HEK293 (cell line): ENCODE results near the gene SOX30.

ENCODE experiments used
- CTCF ChIA-PET: fragments of 350-600 bp; formaldehyde crosslinking; extraction: SDS; loops from one replicate; lab custom pipeline; 2021; ENCODE audit warnings: antibody characterized with exemption; lab: Yijun Ruan, JAX
- POLR2A ChIA-PET: fragments of 300-600 bp; formaldehyde crosslinking; extraction: SDS; loops from one replicate; lab custom pipeline; 2020; ENCODE audit warnings: antibody characterized with exemption, inconsistent platforms; lab: Yijun Ruan, JAX
- H3K27ac ChIP-seq: fragments of 200-500 bp; sonication (Bioruptor generic); 2 replicates; pipeline ENCODE4 v1.5.1; 2014; ENCODE audit warnings: low read depth, low read length, control low read depth, inconsistent platforms; ENCODE audit errors: extremely low read depth
- H3K36me3 ChIP-seq, 2 experiments: fragments of 200-500 bp in 1 of 2; sonication (Bioruptor generic) in 1 of 2; 1 replicate in 1 of 2; 2 replicates in 1 of 2; pipeline ENCODE4 v1.5.1; 2014 to 2017; ENCODE audit warnings: inconsistent platforms in 2 of 2, low read length in 2 of 2; ENCODE audit not compliant: control insufficient read depth in 2 of 2, insufficient read depth in 1 of 2
- H3K4me1 ChIP-seq: fragments of 200-500 bp; sonication (Bioruptor generic); 2 replicates; pipeline ENCODE4 v1.5.1; 2014; ENCODE audit warnings: mild to moderate bottlenecking, low read length, inconsistent platforms; ENCODE audit not compliant: control insufficient read depth, insufficient read depth
- H3K4me3 ChIP-seq: 2 replicates; pipeline ENCODE4 v1.5.1; 2011; ENCODE audit warnings: low read depth, mild to moderate bottlenecking, control low read depth, low read length, moderate library complexity
- H3K9me3 ChIP-seq: fragments of 200-500 bp; sonication (Bioruptor generic); 2 replicates; pipeline ENCODE4 v1.5.1; 2014; ENCODE audit warnings: low read depth, low read length, inconsistent platforms; ENCODE audit not compliant: control insufficient read depth, insufficient read depth
- AEBP2 ChIP-seq: fragments of 450-650 bp; formaldehyde crosslinking; IDR thresholded peaks from 2 replicates; pipeline ENCODE4 v1.5.1; 2016; ENCODE audit warnings: missing biosample characterization, missing genetic modification characterization, borderline replicate concordance
- BCL11A ChIP-seq: fragments of 450-650 bp; formaldehyde crosslinking; IDR thresholded peaks from 2 replicates; pipeline ENCODE4 v1.5.1; 2016; ENCODE audit warnings: low read depth, missing biosample characterization, missing genetic modification characterization
- GFI1B ChIP-seq: fragments of 450-650 bp; formaldehyde crosslinking; IDR thresholded peaks from 2 replicates; pipeline ENCODE4 v1.5.1; 2016; ENCODE audit warnings: missing biosample characterization, missing genetic modification characterization
- HOXD13 ChIP-seq: sonication (generic); formaldehyde crosslinking; IDR thresholded peaks from 2 replicates; pipeline ENCODE4 v1.8.0; 2022; ENCODE audit warnings: missing genetic modification reagents, borderline replicate concordance
- KLF16 ChIP-seq: fragments of 450-650 bp; formaldehyde crosslinking; IDR thresholded peaks from 2 replicates; pipeline ENCODE4 v1.5.1; 2017; ENCODE audit warnings: missing biosample characterization, missing genetic modification characterization
- SALL2 ChIP-seq: fragments of 450-650 bp; formaldehyde crosslinking; IDR thresholded peaks from 2 replicates; pipeline ENCODE4 v1.5.0; 2017; ENCODE audit warnings: missing biosample characterization, mild to moderate bottlenecking, missing genetic modification characterization, borderline replicate concordance
- ZNF146 ChIP-seq: fragments of 450-650 bp; formaldehyde crosslinking; IDR thresholded peaks from 2 replicates; pipeline ENCODE4 v1.5.1; 2016; ENCODE audit warnings: missing biosample characterization, missing genetic modification characterization
- ZNF223 ChIP-seq: fragments of 450-650 bp; formaldehyde crosslinking; IDR thresholded peaks from 2 replicates; pipeline ENCODE4 v1.5.1; 2016; ENCODE audit warnings: missing biosample characterization, missing genetic modification characterization
- ZNF248 ChIP-seq: fragments of 450-650 bp; formaldehyde crosslinking; IDR thresholded peaks from 2 replicates; pipeline ENCODE4 v1.5.1; 2017; ENCODE audit warnings: missing biosample characterization, missing genetic modification characterization
- ZNF37A ChIP-seq: fragments of 450-650 bp; IDR thresholded peaks from 2 replicates; pipeline ENCODE4 v1.5.1; 2018; ENCODE audit warnings: missing biosample characterization, missing genetic modification characterization
- ZNF416 ChIP-seq: fragments of 450-650 bp; formaldehyde crosslinking; IDR thresholded peaks from 2 replicates; pipeline ENCODE4 v1.5.1; 2016; ENCODE audit warnings: missing biosample characterization, missing genetic modification characterization
- ZNF501 ChIP-seq: fragments of 450-650 bp; formaldehyde crosslinking; IDR thresholded peaks from 2 replicates; pipeline ENCODE4 v1.5.1; 2016; ENCODE audit warnings: missing biosample characterization, missing genetic modification characterization
- ZNF610 ChIP-seq: fragments of 450-650 bp; formaldehyde crosslinking; IDR thresholded peaks from 2 replicates; pipeline ENCODE4 v1.5.1; 2016; ENCODE audit warnings: missing biosample characterization, missing genetic modification characterization, borderline replicate concordance
- ZNF624 ChIP-seq: fragments of 450-650 bp; formaldehyde crosslinking; IDR thresholded peaks from 2 replicates; pipeline ENCODE4 v1.5.1; 2017; ENCODE audit warnings: missing biosample characterization, missing genetic modification characterization
- ZNF707 ChIP-seq: fragments of 450-650 bp; formaldehyde crosslinking; IDR thresholded peaks from 2 replicates; pipeline ENCODE4 v1.5.1; 2016; ENCODE audit warnings: missing biosample characterization, missing genetic modification characterization
- ZNF776 ChIP-seq: fragments of 450-650 bp; formaldehyde crosslinking; IDR thresholded peaks from 2 replicates; pipeline ENCODE4 v1.5.0; 2017; ENCODE audit warnings: missing biosample characterization, missing genetic modification characterization, borderline replicate concordance
- ZNF830 ChIP-seq: fragments of 450-650 bp; IDR thresholded peaks from 2 replicates; pipeline ENCODE4 v1.5.0; 2018; ENCODE audit warnings: missing biosample characterization, missing genetic modification characterization, low read depth, mild to moderate bottlenecking, moderate library complexity
- ZSCAN23 ChIP-seq: fragments of 450-650 bp; formaldehyde crosslinking; IDR thresholded peaks from 2 replicates; pipeline ENCODE4 v1.5.1; 2016; ENCODE audit warnings: missing biosample characterization, missing genetic modification characterization
- TF ChIP-seq, protein P1 (sequence below): fragments of 450-650 bp; formaldehyde crosslinking; IDR thresholded peaks from 2 replicates; pipeline ENCODE4 v1.5.1; 2016; ENCODE audit warnings: missing biosample characterization, missing genetic modification characterization
- TF ChIP-seq, protein P2 (sequence below): fragments of 450-650 bp; formaldehyde crosslinking; IDR thresholded peaks from 2 replicates; pipeline ENCODE4 v1.5.1; 2016; ENCODE audit warnings: missing biosample characterization, missing genetic modification characterization

Gene SOX30

GRCh38 chr5:157618191-157618765, 34.0 kb downstream of the SOX30 start:
- POLR2A ChIA-PET, result interaction anchor here (0.7 kb wide), 1 partner anchor 82 kb away, joined by 6 read pairs; no protein-coding TSS in a partner anchor
- TF ChIP-seq ZNF37A (no peak), ZSCAN23 (tag by site-specific recombination) (no peak), ZNF223 (tag by site-specific recombination) (no peak), ZNF707 (tag by site-specific recombination) (no peak), ZNF248 (no peak), AEBP2 (no peak)
- TF ChIP-seq, protein P1, sequence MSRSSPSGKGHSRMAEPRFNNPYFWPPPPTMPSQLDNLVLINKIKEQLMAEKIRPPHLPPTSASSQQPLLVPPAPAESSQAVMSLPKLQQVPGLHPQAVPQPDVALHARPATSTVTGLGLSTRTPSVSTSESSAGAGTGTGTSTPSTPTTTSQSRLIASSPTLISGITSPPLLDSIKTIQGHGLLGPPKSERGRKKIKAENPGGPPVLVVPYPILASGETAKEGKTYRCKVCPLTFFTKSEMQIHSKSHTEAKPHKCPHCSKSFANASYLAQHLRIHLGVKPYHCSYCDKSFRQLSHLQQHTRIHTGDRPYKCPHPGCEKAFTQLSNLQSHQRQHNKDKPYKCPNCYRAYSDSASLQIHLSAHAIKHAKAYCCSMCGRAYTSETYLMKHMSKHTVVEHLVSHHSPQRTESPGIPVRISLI, result no peak
- TF ChIP-seq, protein P2, sequence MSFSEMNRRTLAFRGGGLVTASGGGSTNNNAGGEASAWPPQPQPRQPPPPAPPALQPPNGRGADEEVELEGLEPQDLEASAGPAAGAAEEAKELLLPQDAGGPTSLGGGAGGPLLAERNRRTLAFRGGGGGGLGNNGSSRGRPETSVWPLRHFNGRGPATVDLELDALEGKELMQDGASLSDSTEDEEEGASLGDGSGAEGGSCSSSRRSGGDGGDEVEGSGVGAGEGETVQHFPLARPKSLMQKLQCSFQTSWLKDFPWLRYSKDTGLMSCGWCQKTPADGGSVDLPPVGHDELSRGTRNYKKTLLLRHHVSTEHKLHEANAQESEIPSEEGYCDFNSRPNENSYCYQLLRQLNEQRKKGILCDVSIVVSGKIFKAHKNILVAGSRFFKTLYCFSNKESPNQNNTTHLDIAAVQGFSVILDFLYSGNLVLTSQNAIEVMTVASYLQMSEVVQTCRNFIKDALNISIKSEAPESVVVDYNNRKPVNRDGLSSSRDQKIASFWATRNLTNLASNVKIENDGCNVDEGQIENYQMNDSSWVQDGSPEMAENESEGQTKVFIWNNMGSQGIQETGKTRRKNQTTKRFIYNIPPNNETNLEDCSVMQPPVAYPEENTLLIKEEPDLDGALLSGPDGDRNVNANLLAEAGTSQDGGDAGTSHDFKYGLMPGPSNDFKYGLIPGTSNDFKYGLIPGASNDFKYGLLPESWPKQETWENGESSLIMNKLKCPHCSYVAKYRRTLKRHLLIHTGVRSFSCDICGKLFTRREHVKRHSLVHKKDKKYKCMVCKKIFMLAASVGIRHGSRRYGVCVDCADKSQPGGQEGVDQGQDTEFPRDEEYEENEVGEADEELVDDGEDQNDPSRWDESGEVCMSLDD (tag by site-specific recombination), result no peak
- no peaks in the 10 kb centered on the region for H3K36me3 ChIP-seq
- no peaks in the 10 kb centered on the region for H3K9me3 ChIP-seq
- CTCF ChIA-PET, result interaction anchor here (0.6 to 1.4 kb wide), 2 partner anchors 13 to 125 kb away, joined by 3 to 6 read pairs; partner anchors contain the start of gene LSM11
- no peak overlapping the region for H3K27ac ChIP-seq
- no peaks in the 10 kb centered on the region for H3K4me1 ChIP-seq
- no peak overlapping the region for H3K4me3 ChIP-seq

- H3K9me3 ChIP-seq, result no peaks in the 10 kb centered on the region
- H3K4me3 ChIP-seq, result no peak overlapping the region
- no peaks in the 10 kb centered on the region for H3K4me1 ChIP-seq
- POLR2A ChIA-PET, result no interaction called here
- CTCF ChIA-PET, result no interaction called here
- H3K27ac ChIP-seq, result no peak overlapping the region
- H3K36me3 ChIP-seq, result no peaks in the 10 kb centered on the region
- no peak for TF ChIP-seq ZNF501 (tag by site-specific recombination)
- no peak for TF ChIP-seq ZNF416 (tag by site-specific recombination)
- no peak for TF ChIP-seq ZNF830 (tag by site-specific recombination)
- TF ChIP-seq SALL2 (tag by site-specific recombination), result no peak
- no peak for TF ChIP-seq GFI1B (tag by site-specific recombination)
- TF ChIP-seq KLF16 (tag by site-specific recombination), result no peak
- no peak for TF ChIP-seq BCL11A (tag by site-specific recombination)
- no peak for TF ChIP-seq HOXD13 (CRISPR knock-in tag)
- TF ChIP-seq ZNF146 (tag by site-specific recombination), result no peak
- no peak for TF ChIP-seq ZNF776 (tag by site-specific recombination)
- TF ChIP-seq ZNF610 (tag by site-specific recombination), result no peak
- no peak for TF ChIP-seq ZNF624 (tag by site-specific recombination)
Measured at GRCh38 chr5:157616785-157617184, 35.5 kb downstream of the SOX30 start.
